Medulla oblongata (tissue), 1 donor: ENCODE measurements around the gene NFKBIE.

Experiments used
- DNase-seq: peaks from one replicate; pipeline ENCODE4 v3.0.0-alpha.2; 2015; ENCODE audit errors: extremely low spot score

Gene NFKBIE

GRCh38 chr6:44297063-44298038 is 32.0 kb upstream of the NFKBIE start:
- DNase-seq, result peak; percentile 20

GRCh38 chr6:44294832-44295791 is 29.8 kb upstream of the NFKBIE start:
- DNase-seq, result no peak

GRCh38 chr6:44292661-44293365 is 27.5 kb upstream of the NFKBIE start:
- DNase-seq, result no peak

- DNase-seq, result no peak
Measured at GRCh38 chr6:44291841-44292240, 26.5 kb upstream of the NFKBIE start.

- DNase-seq, result no peak
Measured at GRCh38 chr6:44289726-44290260, 24.4 kb upstream of the NFKBIE start.

- DNase-seq, result no peak
Measured at GRCh38 chr6:44286747-44287146, 21.4 kb upstream of the NFKBIE start.

- no peak for DNase-seq
Measured at GRCh38 chr6:44286285-44286565, 20.9 kb upstream of the NFKBIE start.

GRCh38 chr6:44285552-44286284 is 20.4 kb upstream of the NFKBIE start:
- no peak for DNase-seq

- DNase-seq, result no peak
Measured at GRCh38 chr6:44284867-44285266, 19.5 kb upstream of the NFKBIE start.

GRCh38 chr6:44284121-44284520 is 18.8 kb upstream of the NFKBIE start:
- DNase-seq, result peak; percentile 61

- DNase-seq, result no peak
Measured at GRCh38 chr6:44278774-44279697, 13.7 kb upstream of the NFKBIE start.

- no peak for DNase-seq
Measured at GRCh38 chr6:44278315-44278714, 13.0 kb upstream of the NFKBIE start.

GRCh38 chr6:44277763-44278162 is 12.4 kb upstream of the NFKBIE start:
- no peak for DNase-seq

GRCh38 chr6:44276667-44277640 is 11.6 kb upstream of the NFKBIE start:
- DNase-seq, result no peak

- no peak for DNase-seq
Measured at GRCh38 chr6:44275749-44276648, 10.6 kb upstream of the NFKBIE start.

GRCh38 chr6:44275271-44275748 is 10.0 kb upstream of the NFKBIE start:
- DNase-seq, result no peak

GRCh38 chr6:44273617-44274016 is 8.3 kb upstream of the NFKBIE start:
- DNase-seq, result no peak
